ENCODE data around the gene SCYL1. TPM values are rescaled to one million over a fixed set of nuclear protein-coding genes. Genes with fewer than 3 reads are reported as not detected.

The SCYL1 gene
- total and polyA plus RNA-seq, 4 donors, result 41.8 to 87.5 (median 81.9) TPM

GRCh38 chr11:65542738-65543390 is 18.0 kb downstream of the SCYL1 start:
- H3K4me3 ChIP-seq (ENCODE audit: low read depth, low read length), result no peak overlapping the region
- peaks cover 84% of the 10 kb centered on the region for H3K36me3 ChIP-seq (ENCODE audit: control insufficient read depth, insufficient read depth, low read length)
- H3K9me3 ChIP-seq (ENCODE audit: control insufficient read depth, insufficient read depth, low read length), result no peaks in the 10 kb centered on the region
- WGBS (ENCODE audit: insufficient coverage), result 90% methylated on average over 2 of the region's 3 CpGs
- DNase-seq (ENCODE audit: low read depth in 4 of 6, low spot score in 6 of 6), result no peak
- H3K27ac ChIP-seq (ENCODE audit: low read depth, low read length), result no peak overlapping the region
- H3K4me1 ChIP-seq (ENCODE audit: control insufficient read depth, insufficient read depth, low read length), result peaks cover 38% of the 10 kb centered on the region
- H3K27me3 ChIP-seq (ENCODE audit: control insufficient read depth, insufficient read depth, low read length), result no peaks in the 10 kb centered on the region

DNA sequence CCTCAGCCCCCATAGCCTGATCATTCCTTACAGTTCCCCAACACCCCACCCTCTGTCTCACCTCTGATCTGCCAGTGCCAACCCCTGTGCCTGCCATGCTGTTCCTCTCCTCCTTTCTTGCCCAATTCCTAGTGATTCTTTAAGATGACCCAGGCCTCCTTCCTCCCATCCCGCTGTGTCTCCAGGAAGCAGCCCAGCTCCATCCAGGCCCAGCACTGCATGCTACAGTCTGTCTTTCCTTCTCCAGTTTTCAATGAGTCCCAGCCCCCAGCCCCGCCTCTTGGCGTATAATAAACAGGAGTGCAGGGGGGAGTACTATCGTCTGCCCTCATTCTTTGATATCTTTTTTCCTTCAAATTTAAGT is 21.0 kb downstream of the SCYL1 start:
- Histone ChIP-seq H3K27ac (ENCODE audit: low read depth, low read length) (no peak overlapping the region), H3K36me3 (ENCODE audit: control insufficient read depth, insufficient read depth, low read length) (peaks cover 72% of the 10 kb centered on the region), H3K9me3 (ENCODE audit: control insufficient read depth, insufficient read depth, low read length) (no peaks in the 10 kb centered on the region), H3K27me3 (ENCODE audit: control insufficient read depth, insufficient read depth, low read length) (peaks cover 6% of the 10 kb centered on the region), H3K4me3 (ENCODE audit: low read depth, low read length) (no peak overlapping the region), H3K4me1 (ENCODE audit: control insufficient read depth, insufficient read depth, low read length) (peaks cover 34% of the 10 kb centered on the region)
- no peak for DNase-seq (ENCODE audit: low read depth in 4 of 6, low spot score in 6 of 6)
- 100% methylated on average over 1 of the region's 4 CpGs for WGBS (ENCODE audit: insufficient coverage)

DNA sequence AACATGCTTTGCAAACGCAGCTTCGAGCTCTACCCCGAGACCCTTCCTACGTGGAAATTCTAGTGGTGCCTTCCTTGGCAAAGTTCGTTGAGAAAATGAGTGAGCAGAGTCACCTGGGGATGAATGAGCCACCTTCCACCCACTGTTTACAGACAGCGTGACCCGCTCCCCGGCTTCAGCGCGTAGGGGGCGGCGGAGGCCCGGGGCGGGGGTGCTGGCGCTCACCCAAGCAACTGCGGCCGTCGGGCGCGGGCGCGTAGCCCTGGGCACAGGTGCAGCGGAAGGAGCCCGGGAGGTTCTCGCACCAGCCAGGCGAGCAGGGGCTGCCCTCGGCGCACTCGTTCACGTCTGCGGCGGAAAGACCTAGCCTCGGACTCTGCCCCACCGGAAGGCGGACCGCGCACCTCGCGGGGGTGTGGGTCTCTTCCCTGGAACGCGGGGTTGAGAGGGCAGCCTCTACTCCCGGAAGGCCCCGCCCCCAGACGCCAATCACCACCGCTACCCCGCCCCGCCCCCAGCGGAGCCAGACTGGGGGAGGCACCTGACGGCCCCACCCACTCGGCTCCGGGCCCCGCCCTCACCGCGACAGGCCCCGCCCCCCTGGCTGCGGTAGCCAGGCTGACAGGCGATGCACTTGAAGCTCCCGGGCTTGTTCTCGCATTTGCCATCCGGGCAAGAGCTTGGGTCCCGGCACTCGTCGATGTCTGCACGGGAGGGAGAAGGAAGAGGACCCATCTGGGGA is 21.5 kb downstream of the SCYL1 start:
- Histone ChIP-seq H3K9me3 (ENCODE audit: control insufficient read depth, insufficient read depth, low read length) (no peaks in the 10 kb centered on the region), H3K27ac (ENCODE audit: low read depth, low read length) (no peak overlapping the region), H3K4me3 (ENCODE audit: low read depth, low read length) (no peak overlapping the region), H3K27me3 (ENCODE audit: control insufficient read depth, insufficient read depth, low read length) (peaks cover 6% of the 10 kb centered on the region), H3K36me3 (ENCODE audit: control insufficient read depth, insufficient read depth, low read length) (peaks cover 74% of the 10 kb centered on the region), H3K4me1 (ENCODE audit: control insufficient read depth, insufficient read depth, low read length) (peaks cover 28% of the 10 kb centered on the region)
- peak in 2 of 6 donors; percentile 53 to 56 for DNase-seq (ENCODE audit: low read depth in 4 of 6, low spot score in 6 of 6)
- 26% methylated on average over 57 of the region's 64 CpGs for WGBS (ENCODE audit: insufficient coverage)

DNA sequence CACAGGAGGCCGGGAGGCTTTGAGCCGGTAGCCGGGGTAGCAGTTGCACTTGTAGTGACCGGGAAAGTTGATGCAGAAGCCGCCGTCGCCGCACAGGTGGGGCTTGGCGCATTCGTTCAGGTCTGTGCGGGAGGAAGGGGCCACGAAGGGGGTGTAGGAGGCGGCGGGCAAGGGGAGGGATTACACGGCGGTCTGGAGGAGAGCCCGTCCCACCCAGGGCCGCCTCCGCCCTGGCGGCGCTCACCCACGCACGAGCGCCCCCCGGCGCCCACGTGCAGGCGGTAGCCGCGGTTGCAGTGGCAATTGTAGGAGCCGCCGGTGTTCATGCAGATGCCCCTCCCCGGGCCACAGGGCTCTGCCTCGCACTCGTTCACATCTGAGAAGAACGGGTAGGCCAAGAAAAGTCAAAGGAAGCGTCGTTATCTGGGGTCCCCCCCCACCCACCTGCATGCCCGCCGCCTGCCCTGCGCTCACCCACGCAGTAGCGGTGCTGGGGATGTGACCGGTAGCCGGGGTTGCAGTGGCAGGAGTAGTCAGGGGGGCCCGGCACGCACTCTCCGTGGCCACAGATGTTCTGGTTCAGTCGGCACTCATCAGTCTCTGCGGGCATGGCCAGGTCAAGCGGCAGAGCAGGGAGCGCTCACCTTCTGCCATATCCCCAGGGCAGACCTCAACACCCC is 22.7 kb downstream of the SCYL1 start:
- Histone ChIP-seq H3K9me3 (ENCODE audit: control insufficient read depth, insufficient read depth, low read length) (no peaks in the 10 kb centered on the region), H3K4me1 (ENCODE audit: control insufficient read depth, insufficient read depth, low read length) (peaks cover 23% of the 10 kb centered on the region), H3K36me3 (ENCODE audit: control insufficient read depth, insufficient read depth, low read length) (peaks cover 83% of the 10 kb centered on the region), H3K4me3 (ENCODE audit: low read depth, low read length) (no peak overlapping the region), H3K27ac (ENCODE audit: low read depth, low read length) (no peak overlapping the region), H3K27me3 (ENCODE audit: control insufficient read depth, insufficient read depth, low read length) (peaks cover 6% of the 10 kb centered on the region)
- no peak for DNase-seq (ENCODE audit: low read depth in 4 of 6, low spot score in 6 of 6)
- 53% methylated on average over 51 of the region's 52 CpGs for WGBS (ENCODE audit: insufficient coverage)

DNA sequence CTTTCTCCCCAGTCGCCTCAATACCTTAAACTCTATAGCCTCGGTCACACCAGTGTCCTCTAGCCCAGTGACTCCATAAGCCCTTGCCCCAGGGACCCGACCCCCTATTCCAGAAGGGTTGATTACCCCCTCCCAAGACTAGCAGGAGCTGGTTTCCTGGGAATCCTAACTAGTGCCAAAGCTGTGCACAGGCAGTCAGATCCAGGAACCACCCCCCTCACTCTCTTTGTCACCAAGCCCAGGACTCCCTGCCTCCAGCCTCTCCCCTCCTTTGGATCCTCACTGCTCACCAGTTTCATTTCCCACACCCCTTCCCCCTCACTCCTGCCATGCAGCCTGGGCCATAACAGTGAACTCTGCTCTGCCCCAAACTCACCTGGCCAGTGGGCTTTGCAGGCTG is 23.5 kb downstream of the SCYL1 start:
- Histone ChIP-seq H3K27ac (ENCODE audit: low read depth, low read length) (no peak overlapping the region), H3K36me3 (ENCODE audit: control insufficient read depth, insufficient read depth, low read length) (peaks cover 83% of the 10 kb centered on the region), H3K4me1 (ENCODE audit: control insufficient read depth, insufficient read depth, low read length) (peaks cover 23% of the 10 kb centered on the region), H3K4me3 (ENCODE audit: low read depth, low read length) (no peak overlapping the region), H3K9me3 (ENCODE audit: control insufficient read depth, insufficient read depth, low read length) (no peaks in the 10 kb centered on the region), H3K27me3 (ENCODE audit: control insufficient read depth, insufficient read depth, low read length) (peaks cover 6% of the 10 kb centered on the region)
- WGBS (ENCODE audit: insufficient coverage), result 88% methylated on average over 3 of the region's 3 CpGs
- DNase-seq (ENCODE audit: low read depth in 4 of 6, low spot score in 6 of 6), result peak in 1 of 6 donors; percentile 60

DNA sequence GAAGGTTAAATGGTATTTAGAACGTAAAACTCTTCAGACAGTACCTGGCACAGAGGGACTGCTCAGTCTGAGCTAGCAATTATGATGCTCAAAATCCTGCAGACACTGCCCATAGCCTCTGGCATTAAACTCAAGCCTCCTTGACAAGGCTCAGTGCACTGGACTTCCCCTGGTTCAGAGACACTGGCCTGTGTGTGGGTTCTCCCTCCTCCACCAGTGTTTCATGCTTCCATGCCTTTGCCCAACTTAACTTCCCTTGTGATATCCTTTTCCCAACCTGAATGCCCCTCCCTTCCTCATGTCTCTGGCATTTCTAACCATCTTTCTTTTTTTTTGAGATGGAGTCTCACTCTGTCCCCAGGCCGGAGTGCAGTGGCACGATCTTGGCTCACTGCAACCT is 24.2 kb downstream of the SCYL1 start:
- Histone ChIP-seq H3K9me3 (ENCODE audit: control insufficient read depth, insufficient read depth, low read length) (no peaks in the 10 kb centered on the region), H3K4me3 (ENCODE audit: low read depth, low read length) (no peak overlapping the region), H3K36me3 (ENCODE audit: control insufficient read depth, insufficient read depth, low read length) (peaks cover 83% of the 10 kb centered on the region), H3K4me1 (ENCODE audit: control insufficient read depth, insufficient read depth, low read length) (peaks cover 27% of the 10 kb centered on the region), H3K27me3 (ENCODE audit: control insufficient read depth, insufficient read depth, low read length) (peaks cover 6% of the 10 kb centered on the region), H3K27ac (ENCODE audit: low read depth, low read length) (no peak overlapping the region)
- 97% methylated on average over 3 of the region's 3 CpGs for WGBS (ENCODE audit: insufficient coverage)
- DNase-seq (ENCODE audit: low read depth in 4 of 6, low spot score in 6 of 6), result no peak

DNA sequence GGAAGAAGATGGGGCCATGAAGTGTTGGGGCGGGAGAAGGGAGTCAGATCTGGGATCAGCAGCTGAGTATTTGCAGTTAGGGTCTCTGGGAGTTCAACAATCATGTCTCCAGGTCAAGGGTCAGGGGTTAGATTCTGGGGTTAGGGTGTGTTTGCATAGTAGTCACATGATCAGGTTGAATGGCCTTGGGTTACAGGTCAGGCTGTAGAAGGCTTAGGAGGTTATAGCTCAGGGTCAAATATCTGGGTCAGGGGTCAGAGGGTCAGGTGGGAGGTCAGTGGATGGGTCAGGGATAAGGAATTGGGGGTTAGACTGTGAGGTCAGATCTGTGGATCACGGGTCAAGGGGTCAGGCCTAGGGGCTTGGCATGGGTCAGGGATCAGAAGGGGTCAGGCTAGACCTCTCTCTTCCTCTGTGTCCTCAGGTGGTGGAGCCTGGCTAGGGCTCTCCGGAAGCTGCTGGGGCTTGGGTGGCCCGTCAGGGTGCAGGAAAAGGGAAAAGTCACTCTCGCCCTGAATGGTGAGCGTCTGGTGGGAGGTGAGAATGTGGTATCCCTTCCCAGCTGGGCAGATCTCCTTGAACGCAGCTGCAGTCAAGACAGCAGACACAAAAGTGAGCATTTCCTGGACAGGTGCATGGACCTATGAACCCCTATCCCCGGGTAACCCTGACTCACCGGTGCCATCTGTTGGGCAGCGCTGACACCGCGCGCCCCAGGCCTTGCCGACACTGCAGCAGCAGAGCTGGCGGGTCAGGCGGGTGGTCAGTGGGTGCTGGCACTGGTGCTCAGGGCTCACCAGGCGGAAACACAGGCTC is 26.9 kb downstream of the SCYL1 start:
- WGBS (ENCODE audit: insufficient coverage), result 67% methylated on average over 17 of the region's 17 CpGs
- peaks cover 6% of the 10 kb centered on the region for H3K27me3 ChIP-seq (ENCODE audit: control insufficient read depth, insufficient read depth, low read length)
- H3K36me3 ChIP-seq (ENCODE audit: control insufficient read depth, insufficient read depth, low read length), result peaks cover 74% of the 10 kb centered on the region
- peaks cover 46% of the 10 kb centered on the region for H3K4me1 ChIP-seq (ENCODE audit: control insufficient read depth, insufficient read depth, low read length)
- H3K4me3 ChIP-seq (ENCODE audit: low read depth, low read length), result no peak overlapping the region
- DNase-seq (ENCODE audit: low read depth in 4 of 6, low spot score in 6 of 6), result peak in 2 of 6 donors; percentile 9 to 34
- H3K9me3 ChIP-seq (ENCODE audit: control insufficient read depth, insufficient read depth, low read length), result no peaks in the 10 kb centered on the region
- H3K27ac ChIP-seq (ENCODE audit: low read depth, low read length), result no peak overlapping the region

DNA sequence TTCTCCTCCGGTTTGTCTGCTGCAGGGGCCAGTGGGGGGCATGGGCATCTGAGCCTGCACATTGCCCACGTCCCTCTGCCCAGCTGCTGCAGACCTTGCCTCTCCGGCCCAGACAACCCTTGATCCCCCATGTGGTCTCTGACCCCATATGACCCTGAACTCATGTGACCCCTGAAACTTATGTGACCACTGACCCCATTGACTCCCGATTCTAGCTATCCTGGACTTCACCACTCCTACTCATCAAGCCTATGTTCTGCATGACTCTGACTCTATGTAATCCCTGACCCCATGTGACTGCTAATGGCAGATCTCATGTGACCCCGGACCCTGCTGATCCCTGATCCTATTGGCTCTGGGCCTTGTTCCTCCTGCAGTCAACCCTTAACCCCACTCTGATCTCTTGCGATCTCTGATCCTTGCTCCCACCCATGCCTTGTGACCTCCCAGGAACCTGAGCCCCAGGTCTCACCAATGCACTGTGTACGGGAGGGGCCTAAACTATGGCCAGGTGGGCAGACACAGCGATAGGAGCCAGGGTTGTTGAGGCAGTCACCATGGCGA is 27.6 kb downstream of the SCYL1 start:
- peaks cover 47% of the 10 kb centered on the region for H3K4me1 ChIP-seq (ENCODE audit: control insufficient read depth, insufficient read depth, low read length)
- H3K9me3 ChIP-seq (ENCODE audit: control insufficient read depth, insufficient read depth, low read length), result no peaks in the 10 kb centered on the region
- peaks cover 68% of the 10 kb centered on the region for H3K36me3 ChIP-seq (ENCODE audit: control insufficient read depth, insufficient read depth, low read length)
- H3K27me3 ChIP-seq (ENCODE audit: control insufficient read depth, insufficient read depth, low read length), result peaks cover 6% of the 10 kb centered on the region
- DNase-seq (ENCODE audit: low read depth in 4 of 6, low spot score in 6 of 6), result no peak
- no peak overlapping the region for H3K4me3 ChIP-seq (ENCODE audit: low read depth, low read length)
- H3K27ac ChIP-seq (ENCODE audit: low read depth, low read length), result no peak overlapping the region
- 72% methylated on average over 9 of the region's 9 CpGs for WGBS (ENCODE audit: insufficient coverage)

All from spinal cord (tissue), 10 donors.